Fibroblast of villous mesenchyme (primary cell): ENCODE measurements around the gene DCTN2. TPM values are rescaled to one million over a fixed set of nuclear protein-coding genes. Genes with fewer than 3 reads are reported as not detected.
A peak's percentile ranks its signal among the peaks of the same experiment; 100 is the strongest.
"Not testable (repeated sequence)": the region's sequence is repeated elsewhere in the genome, so short reads cannot be mapped to it uniquely, and the experiment has no call there.

Experiments
- DNase-seq: peaks from one replicate; pipeline ENCODE4 v3.0.0-alpha.2; 2010; ENCODE audit warnings: low read depth
- H3K4me3 ChIP-seq: 2 replicates; pipeline ENCODE4 v1.5.1; 2011; ENCODE audit warnings: low read depth, mild to moderate bottlenecking, low read length
- CTCF ChIP-seq: IDR thresholded peaks from 2 replicates; pipeline ENCODE4 v1.5.1; 2012; ENCODE audit warnings: low read depth, mild to moderate bottlenecking, low read length; ENCODE audit not compliant: insufficient read depth
- total RNA-seq: library from RNA; depleted of rRNA; stranded (reverse); fragments of >200 nt; gene quantifications from 2 replicates; pipeline ENCODE4 v1.2.3, GENCODE V29; 2012

Gene DCTN2
- total RNA-seq, 1 donor = 111 TPM

DNA sequence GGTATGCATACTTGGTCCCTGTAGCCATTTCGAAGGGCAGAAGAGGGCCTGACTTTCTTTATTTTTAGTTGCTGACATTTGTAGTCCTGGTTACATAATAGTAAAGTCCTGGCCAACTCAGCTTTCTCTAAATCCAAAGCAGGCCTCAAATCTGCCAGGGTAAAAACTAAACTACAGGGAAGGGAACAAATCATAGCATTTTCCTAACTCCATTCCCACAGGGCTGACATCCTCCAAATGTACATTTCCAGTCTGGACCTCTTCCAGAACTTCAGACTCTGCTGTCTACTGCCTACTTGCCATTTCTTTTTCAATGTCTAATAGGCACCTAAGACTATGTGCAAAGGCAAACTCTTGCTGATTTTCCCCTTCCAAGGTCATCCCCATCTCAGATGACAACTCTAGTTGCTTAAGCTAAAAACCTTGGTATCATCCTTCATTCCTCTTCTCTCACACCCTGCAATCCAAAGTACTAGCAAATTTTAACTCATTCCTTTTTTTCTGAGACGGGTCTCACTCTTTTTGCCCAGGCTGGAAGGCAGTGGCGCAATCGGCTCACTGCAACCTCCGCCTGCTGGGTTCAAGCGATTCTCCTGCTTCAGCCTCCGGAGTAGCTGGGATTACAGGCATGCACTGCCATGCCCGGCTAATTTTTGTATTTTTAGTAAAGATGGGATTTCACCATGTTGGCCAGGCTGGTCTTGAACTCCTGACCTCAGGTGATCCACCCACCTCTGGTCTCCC is 28.6 kb downstream of the DCTN2 start:
- no peak for TF ChIP-seq CTCF
- peak overlapping the region; percentile 95 for H3K4me3 ChIP-seq
- peak; percentile 37 for DNase-seq

DNA sequence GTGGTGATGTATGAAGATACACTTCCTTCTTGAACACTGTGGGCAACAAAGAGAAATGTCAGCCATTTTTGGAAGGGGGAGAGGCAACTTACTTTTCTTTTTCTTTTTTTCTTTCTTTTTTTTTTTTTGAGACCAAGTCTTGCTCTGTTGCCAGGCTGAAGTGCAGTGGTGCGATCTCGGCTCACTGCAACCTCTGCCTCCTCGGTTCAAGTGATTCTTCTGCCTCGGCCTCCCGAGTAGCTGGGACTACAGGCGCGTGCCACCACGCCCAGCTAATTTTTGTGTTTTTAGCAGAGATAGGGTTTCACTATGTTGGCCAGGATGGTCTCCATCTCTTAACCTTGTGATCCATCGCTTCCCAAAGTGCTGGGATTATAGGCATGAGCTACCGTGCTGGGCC is 29.3 kb downstream of the DCTN2 start:
- not testable (repeated sequence) for DNase-seq
- H3K4me3 ChIP-seq = peak overlapping the region; percentile 95

DNA sequence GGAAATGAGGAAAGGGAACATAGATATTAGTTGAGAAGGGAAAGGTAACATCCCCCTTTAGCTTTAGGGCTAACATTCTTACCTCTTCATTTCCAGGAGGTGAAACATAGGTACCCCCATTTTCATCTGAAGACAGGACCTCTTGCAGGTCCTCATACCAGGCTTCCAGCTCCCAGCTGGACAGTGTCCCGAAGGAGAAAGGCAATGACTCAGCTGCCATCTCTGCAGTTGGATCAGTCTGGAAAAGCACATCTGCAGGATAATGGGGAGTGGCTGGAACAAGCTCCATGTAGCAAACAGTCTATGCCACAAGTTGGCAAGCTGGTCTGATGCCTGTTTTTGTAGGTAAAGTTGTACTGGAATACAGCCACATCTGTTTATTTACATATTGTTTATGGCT is 29.8 kb downstream of the DCTN2 start:
- peak; percentile 61 for DNase-seq
- TF ChIP-seq CTCF = no peak
- peak overlapping the region; percentile 95 for H3K4me3 ChIP-seq

- no peak overlapping the region for H3K4me3 ChIP-seq
- TF ChIP-seq CTCF = no peak
- DNase-seq = no peak
Observed at GRCh38 chr12:57516617-57517153, 30.3 kb downstream of the DCTN2 start.

GRCh38 chr12:57515934-57516541 is 31.0 kb downstream of the DCTN2 start:
- no peak overlapping the region for H3K4me3 ChIP-seq
- DNase-seq = no peak
- TF ChIP-seq CTCF = no peak

DNA sequence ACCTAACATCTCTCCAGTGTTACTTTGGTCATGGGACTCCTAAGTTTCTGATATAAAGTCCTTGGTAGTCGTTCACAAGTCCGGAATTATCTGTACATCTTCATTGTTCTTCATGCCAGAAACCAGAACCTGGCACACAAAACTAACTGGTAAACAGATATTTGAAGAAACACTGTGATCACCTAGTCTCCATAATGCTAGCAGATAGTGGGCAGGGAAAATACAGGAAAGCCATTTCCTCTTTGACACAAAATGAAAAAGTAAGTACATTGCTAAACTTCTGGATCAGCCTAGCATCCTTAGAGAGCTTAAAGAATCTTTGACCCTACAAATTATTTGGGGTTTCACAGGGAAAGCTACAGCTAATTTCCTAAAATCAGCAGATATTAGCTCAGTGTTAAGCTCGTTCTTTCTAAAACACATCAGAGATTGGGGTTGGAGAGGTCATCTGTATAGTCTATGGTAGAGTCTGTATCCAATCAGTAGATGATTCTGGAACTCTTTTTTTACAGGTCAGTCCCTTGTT is 31.5 kb downstream of the DCTN2 start:
- DNase-seq = no peak
- H3K4me3 ChIP-seq = no peak overlapping the region
- no peak for TF ChIP-seq CTCF

DNA sequence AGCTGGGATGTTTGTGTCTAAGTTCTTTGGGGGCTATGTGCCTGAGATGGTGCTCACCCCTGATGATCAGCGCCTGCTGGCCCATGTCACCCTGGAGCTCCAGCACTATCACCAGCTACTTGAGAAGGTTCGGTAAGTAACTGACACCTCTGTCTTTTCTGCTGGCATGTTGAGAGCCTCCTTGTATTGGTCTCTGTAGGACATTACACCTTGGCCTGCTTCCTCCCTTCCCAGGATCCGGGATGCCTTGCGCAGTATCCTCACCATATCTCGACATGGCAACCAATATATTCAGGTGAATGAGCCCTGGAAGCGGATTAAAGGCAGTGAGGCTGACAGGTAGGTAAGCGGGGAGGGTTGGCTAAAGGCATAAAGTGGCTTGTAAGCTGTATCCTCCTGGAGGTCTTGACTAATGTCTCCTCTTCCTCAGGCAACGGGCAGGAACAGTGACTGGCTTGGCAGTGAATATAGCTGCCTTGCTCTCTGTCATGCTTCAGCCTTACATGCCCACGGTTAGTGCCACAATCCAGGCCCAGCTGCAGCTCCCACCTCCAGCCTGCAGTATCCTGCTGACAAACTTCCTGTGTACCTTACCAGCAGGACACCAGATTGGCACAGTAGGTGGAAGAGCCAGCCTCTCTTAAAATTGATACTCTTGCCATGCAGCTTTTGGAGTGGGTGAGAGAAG is 32.1 kb downstream of the DCTN2 start:
- no peak for DNase-seq
- no peak for TF ChIP-seq CTCF
- H3K4me3 ChIP-seq = no peak overlapping the region

DNA sequence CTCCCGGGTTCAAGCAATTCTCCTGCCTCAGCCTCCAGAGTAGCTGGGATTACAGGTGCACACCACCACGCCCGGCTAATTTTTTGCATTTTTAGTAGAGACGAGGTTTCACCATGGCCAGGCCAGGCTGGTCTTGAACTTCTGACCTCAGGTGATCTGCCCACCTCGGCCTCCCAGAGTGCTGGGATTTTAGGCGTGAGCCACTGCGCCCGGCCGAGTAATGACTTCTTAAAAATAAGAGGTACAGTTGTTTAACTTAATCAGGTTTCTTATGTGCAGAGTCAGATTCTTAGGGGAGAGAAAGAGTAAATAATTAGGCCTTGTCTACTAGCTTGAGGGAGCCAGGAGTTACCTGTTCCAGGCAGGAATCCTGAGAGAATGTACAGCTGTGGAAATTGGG is 32.7 kb downstream of the DCTN2 start:
- not testable (repeated sequence) for H3K4me3 ChIP-seq, DNase-seq

GRCh38 chr12:57513677-57514076 is 33.3 kb downstream of the DCTN2 start:
- not testable (repeated sequence) for DNase-seq, H3K4me3 ChIP-seq
